ENCODE measurements around the gene ZFAND2A. TPM values are rescaled to one million over a fixed set of nuclear protein-coding genes. Genes with fewer than 3 reads are reported as not detected.
"Not testable (repeated sequence)": the region's sequence is repeated elsewhere in the genome, so short reads cannot be mapped to it uniquely, and the experiment has no call there.

Gene ZFAND2A
- total RNA-seq, 2 donors from 2014 or later = 10.2 to 16.2 TPM

DNA sequence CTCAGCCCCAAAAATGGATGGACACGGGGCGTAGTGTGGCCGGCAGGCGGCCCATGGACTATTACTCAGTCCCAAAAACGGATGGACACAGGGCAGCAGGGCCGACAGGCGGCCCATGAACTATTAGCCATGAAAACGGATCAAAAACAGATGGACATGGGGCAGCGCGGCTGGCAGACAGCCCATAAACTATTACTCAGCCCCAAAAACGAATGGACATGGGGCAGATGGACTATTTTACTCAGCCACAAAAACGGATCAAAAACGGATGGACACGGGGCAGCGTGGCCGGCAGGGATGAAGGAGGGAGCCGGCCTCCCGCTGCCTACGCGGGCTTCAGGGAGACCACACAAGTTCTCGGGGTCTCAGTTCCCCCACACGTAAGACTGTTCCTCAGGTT, 39.2 kb downstream of the ZFAND2A start:
- H3K27ac ChIP-seq = no peak overlapping the region
- no peak overlapping the region for H3K4me3 ChIP-seq
- no peaks in the 10 kb centered on the region for H3K36me3 ChIP-seq
- no peak for DNase-seq (ENCODE audit: low spot score)
- no peaks in the 10 kb centered on the region for H3K9me3 ChIP-seq
- H3K27me3 ChIP-seq = no peaks in the 10 kb centered on the region
- TF ChIP-seq, protein P1, sequence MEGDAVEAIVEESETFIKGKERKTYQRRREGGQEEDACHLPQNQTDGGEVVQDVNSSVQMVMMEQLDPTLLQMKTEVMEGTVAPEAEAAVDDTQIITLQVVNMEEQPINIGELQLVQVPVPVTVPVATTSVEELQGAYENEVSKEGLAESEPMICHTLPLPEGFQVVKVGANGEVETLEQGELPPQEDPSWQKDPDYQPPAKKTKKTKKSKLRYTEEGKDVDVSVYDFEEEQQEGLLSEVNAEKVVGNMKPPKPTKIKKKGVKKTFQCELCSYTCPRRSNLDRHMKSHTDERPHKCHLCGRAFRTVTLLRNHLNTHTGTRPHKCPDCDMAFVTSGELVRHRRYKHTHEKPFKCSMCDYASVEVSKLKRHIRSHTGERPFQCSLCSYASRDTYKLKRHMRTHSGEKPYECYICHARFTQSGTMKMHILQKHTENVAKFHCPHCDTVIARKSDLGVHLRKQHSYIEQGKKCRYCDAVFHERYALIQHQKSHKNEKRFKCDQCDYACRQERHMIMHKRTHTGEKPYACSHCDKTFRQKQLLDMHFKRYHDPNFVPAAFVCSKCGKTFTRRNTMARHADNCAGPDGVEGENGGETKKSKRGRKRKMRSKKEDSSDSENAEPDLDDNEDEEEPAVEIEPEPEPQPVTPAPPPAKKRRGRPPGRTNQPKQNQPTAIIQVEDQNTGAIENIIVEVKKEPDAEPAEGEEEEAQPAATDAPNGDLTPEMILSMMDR (IDR thresholded peaks at IDR 0.05) = no peak
- H3K4me1 ChIP-seq = peaks cover 0 to 27% of the 10 kb centered on the region in 2 donors

- TF ChIP-seq, protein P1 (IDR thresholded peaks at IDR 0.05) = no peak
- DNase-seq (ENCODE audit: low spot score) = no peak
- no peak overlapping the region for H3K27ac ChIP-seq
- H3K36me3 ChIP-seq = no peaks in the 10 kb centered on the region
- H3K27me3 ChIP-seq = no peaks in the 10 kb centered on the region
- no peak overlapping the region for H3K4me3 ChIP-seq
- H3K9me3 ChIP-seq = no peaks in the 10 kb centered on the region
- peaks cover 0 to 16% of the 10 kb centered on the region in 2 donors for H3K4me1 ChIP-seq
These were observed 40.8 kb downstream of the ZFAND2A start for GRCh38 chr7:1119201-1119600.

GRCh38 chr7:1117321-1117928, 42.6 kb downstream of the ZFAND2A start:
- H3K27ac ChIP-seq = no peak overlapping the region
- H3K27me3 ChIP-seq = no peaks in the 10 kb centered on the region
- no peaks in the 10 kb centered on the region for H3K36me3 ChIP-seq
- TF ChIP-seq, protein P1 (IDR thresholded peaks at IDR 0.05) = no peak
- no peak overlapping the region for H3K4me3 ChIP-seq
- no peak for DNase-seq (ENCODE audit: low spot score)
- H3K9me3 ChIP-seq = no peaks in the 10 kb centered on the region
- H3K4me1 ChIP-seq = no peaks in the 10 kb centered on the region

DNA sequence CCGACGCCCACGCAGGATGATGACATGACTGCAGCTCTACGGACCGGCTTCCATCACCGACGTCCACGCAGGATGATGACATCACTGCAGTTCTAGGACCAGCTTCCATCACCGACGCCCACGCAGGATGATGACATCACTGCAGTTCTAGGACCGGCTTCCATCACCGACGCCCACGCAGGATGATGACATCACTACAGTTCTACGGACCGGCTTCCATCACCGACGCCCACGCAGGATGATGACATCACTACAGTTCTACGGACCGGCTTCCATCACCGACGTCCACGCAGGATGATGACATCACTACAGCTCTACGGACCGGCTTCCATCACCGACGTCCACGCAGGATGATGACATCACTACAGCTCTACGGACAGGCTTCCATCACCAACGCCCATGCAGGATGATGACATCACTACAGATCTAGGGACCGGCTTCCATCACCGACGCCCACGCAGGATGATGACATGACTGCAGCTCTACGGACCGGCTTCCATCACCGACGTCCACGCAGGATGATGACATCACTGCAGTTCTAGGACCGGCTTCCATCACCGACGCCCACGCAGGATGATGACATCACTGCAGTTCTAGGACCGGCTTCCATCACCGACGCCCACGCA, 43.5 kb downstream of the ZFAND2A start:
- H3K27ac ChIP-seq; H3K27me3 ChIP-seq; H3K4me3 ChIP-seq; DNase-seq (ENCODE audit: low spot score); H3K4me1 ChIP-seq; H3K9me3 ChIP-seq; H3K36me3 ChIP-seq: not testable (repeated sequence)

GRCh38 chr7:1115171-1116045, 44.6 kb downstream of the ZFAND2A start:
- H3K36me3 ChIP-seq; H3K4me3 ChIP-seq; H3K9me3 ChIP-seq; H3K4me1 ChIP-seq; H3K27me3 ChIP-seq; H3K27ac ChIP-seq; DNase-seq (ENCODE audit: low spot score): not testable (repeated sequence)

GRCh38 chr7:1114505-1114904, 45.5 kb downstream of the ZFAND2A start:
- no peak for DNase-seq (ENCODE audit: low spot score)
- TF ChIP-seq, protein P1 (IDR thresholded peaks at IDR 0.05) = no peak
- Histone ChIP-seq H3K4me3 (no peak overlapping the region), H3K36me3 (no peaks in the 10 kb centered on the region), H3K9me3 (no peaks in the 10 kb centered on the region), H3K27ac (no peak overlapping the region), H3K4me1 (peaks cover 0 to 5% of the 10 kb centered on the region in 2 donors), H3K27me3 (no peaks in the 10 kb centered on the region)
